H1 (cell line): ENCODE data around the gene ZNF446.

Experiments used
- BRCA1 ChIP-seq: IDR thresholded peaks from 2 replicates; pipeline ENCODE4 v1.6.1; 2012; ENCODE audit warnings: low read depth, low read length, improper control_type of control experiment
- CREB1 ChIP-seq: IDR thresholded peaks from 2 replicates; pipeline ENCODE4 v1.6.1; 2012; ENCODE audit warnings: inconsistent platforms
- EP300 ChIP-seq, 2 experiments: IDR thresholded peaks; 1 replicate in 1 of 2; 2 replicates in 1 of 2; pipeline ENCODE4 v1.6.1; 2011 to 2012; ENCODE audit warnings: low read depth in 2 of 2, low read length in 2 of 2, mild to moderate bottlenecking in 2 of 2, borderline replicate concordance in 1 of 2, inconsistent platforms in 1 of 2, moderate library complexity in 1 of 2
- EZH2 ChIP-seq: fragments of 200-600 bp; sonication (generic); IDR thresholded peaks from 2 replicates; pipeline ENCODE4 v1.7.1; 2012; ENCODE audit warnings: low read depth, mild to moderate bottlenecking, moderate library complexity, low read length, inconsistent platforms; ENCODE audit not compliant: severe bottlenecking
- HDAC2 ChIP-seq, 2 experiments: fragments of 300-600 bp in 1 of 2; sonication (generic) in 1 of 2; IDR thresholded peaks; 2 replicates each; pipeline ENCODE4 v1.6.1; 2011 to 2012; ENCODE audit warnings: low read depth in 2 of 2, low read length in 2 of 2, mild to moderate bottlenecking in 2 of 2, moderate library complexity in 2 of 2, borderline replicate concordance in 1 of 2, inconsistent platforms in 1 of 2
- POLR2A ChIP-seq, 2 experiments: IDR thresholded peaks; 1 replicate in 1 of 2; 2 replicates in 1 of 2; pipeline ENCODE4 v1.6.1; 2011; ENCODE audit warnings: low read depth in 2 of 2, low read length in 2 of 2, mild to moderate bottlenecking in 2 of 2; ENCODE audit errors: control extremely low read depth in 1 of 2
- RFX5 ChIP-seq: IDR thresholded peaks from 2 replicates; pipeline ENCODE4 v1.6.1; 2011; ENCODE audit warnings: low read depth, low read length, improper control_type of control experiment, borderline replicate concordance
- TEAD4 ChIP-seq: IDR thresholded peaks from 2 replicates; pipeline ENCODE4 v1.6.1; 2012; ENCODE audit warnings: low read depth, low read length, inconsistent platforms, mixed read lengths
- YY1 ChIP-seq: IDR thresholded peaks from 2 replicates; pipeline ENCODE4 v1.6.1; 2011; ENCODE audit warnings: low read depth, mild to moderate bottlenecking, low read length
- TF ChIP-seq, protein P1 (sequence below): IDR thresholded peaks from 2 replicates; pipeline ENCODE4 v1.6.1; 2012; ENCODE audit warnings: low read length, inconsistent platforms
- TF ChIP-seq, protein P2 (sequence below), 3 experiments: IDR thresholded peaks; 1 replicate in 2 of 3; 2 replicates in 1 of 3; pipeline versions ENCODE4 v1.5.1 to v1.6.1; 2011; ENCODE audit warnings: low read length in 3 of 3, mild to moderate bottlenecking in 3 of 3, inconsistent platforms in 2 of 3, low read depth in 1 of 3, moderate library complexity in 1 of 3; ENCODE audit not compliant: insufficient read depth in 1 of 3; ENCODE audit errors: control extremely low read depth in 1 of 3
- TF ChIP-seq, protein P3 (sequence below): IDR thresholded peaks from 2 replicates; pipeline ENCODE4 v1.6.1; 2012; ENCODE audit warnings: inconsistent platforms

DNA sequence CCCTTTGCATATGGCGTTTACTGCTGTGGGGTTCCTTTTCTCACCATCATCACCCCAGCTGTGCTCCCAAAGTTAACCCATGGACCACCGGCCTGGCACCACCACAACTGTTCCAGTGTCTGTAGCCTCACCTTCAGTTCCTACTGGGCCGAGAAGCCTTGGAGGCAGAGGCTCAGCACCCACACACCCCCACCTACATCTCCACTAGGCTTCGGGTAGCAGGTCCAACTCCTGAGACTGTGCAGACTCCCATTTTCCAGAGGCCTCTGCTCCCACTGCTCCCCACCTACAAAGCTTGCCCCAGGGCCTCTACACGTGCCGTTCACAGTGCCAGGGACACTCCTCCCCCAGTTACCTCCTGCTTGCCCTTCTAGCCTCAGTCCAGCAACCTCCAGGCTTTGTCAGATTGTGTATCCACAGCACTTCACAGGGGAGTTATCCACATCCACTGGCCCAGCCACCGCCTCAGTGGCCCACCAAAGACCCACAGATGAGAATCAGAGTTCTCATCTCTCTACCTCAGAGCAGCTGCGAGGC lies 21.6 kb downstream of the ZNF446 start:
- TF ChIP-seq, protein P1, sequence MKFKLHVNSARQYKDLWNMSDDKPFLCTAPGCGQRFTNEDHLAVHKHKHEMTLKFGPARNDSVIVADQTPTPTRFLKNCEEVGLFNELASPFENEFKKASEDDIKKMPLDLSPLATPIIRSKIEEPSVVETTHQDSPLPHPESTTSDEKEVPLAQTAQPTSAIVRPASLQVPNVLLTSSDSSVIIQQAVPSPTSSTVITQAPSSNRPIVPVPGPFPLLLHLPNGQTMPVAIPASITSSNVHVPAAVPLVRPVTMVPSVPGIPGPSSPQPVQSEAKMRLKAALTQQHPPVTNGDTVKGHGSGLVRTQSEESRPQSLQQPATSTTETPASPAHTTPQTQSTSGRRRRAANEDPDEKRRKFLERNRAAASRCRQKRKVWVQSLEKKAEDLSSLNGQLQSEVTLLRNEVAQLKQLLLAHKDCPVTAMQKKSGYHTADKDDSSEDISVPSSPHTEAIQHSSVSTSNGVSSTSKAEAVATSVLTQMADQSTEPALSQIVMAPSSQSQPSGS, result no peak
- TF ChIP-seq POLR2A (IDR thresholded peaks at IDR 0.05; ENCODE audit: control extremely low read depth in 1 of 2, low read depth in 2 of 2, low read length in 2 of 2), result no peak
- TF ChIP-seq, protein P2, sequence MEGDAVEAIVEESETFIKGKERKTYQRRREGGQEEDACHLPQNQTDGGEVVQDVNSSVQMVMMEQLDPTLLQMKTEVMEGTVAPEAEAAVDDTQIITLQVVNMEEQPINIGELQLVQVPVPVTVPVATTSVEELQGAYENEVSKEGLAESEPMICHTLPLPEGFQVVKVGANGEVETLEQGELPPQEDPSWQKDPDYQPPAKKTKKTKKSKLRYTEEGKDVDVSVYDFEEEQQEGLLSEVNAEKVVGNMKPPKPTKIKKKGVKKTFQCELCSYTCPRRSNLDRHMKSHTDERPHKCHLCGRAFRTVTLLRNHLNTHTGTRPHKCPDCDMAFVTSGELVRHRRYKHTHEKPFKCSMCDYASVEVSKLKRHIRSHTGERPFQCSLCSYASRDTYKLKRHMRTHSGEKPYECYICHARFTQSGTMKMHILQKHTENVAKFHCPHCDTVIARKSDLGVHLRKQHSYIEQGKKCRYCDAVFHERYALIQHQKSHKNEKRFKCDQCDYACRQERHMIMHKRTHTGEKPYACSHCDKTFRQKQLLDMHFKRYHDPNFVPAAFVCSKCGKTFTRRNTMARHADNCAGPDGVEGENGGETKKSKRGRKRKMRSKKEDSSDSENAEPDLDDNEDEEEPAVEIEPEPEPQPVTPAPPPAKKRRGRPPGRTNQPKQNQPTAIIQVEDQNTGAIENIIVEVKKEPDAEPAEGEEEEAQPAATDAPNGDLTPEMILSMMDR (IDR thresholded peaks at IDR 0.05; ENCODE audit: control extremely low read depth in 1 of 3, insufficient read depth in 1 of 3, low read depth in 1 of 3, low read length in 3 of 3), result no peak
- no peak for TF ChIP-seq EP300 (IDR thresholded peaks at IDR 0.05; ENCODE audit: borderline replicate concordance in 1 of 2, low read depth in 2 of 2, low read length in 2 of 2)
- no peak for TF ChIP-seq BRCA1
- TF ChIP-seq CREB1, result no peak
- no peak for TF ChIP-seq YY1
- no peak for TF ChIP-seq RFX5
- TF ChIP-seq, protein P3, sequence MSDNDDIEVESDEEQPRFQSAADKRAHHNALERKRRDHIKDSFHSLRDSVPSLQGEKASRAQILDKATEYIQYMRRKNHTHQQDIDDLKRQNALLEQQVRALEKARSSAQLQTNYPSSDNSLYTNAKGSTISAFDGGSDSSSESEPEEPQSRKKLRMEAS, result no peak
- no peak for TF ChIP-seq HDAC2 (IDR thresholded peaks at IDR 0.05; ENCODE audit: borderline replicate concordance in 1 of 2, low read depth in 2 of 2, low read length in 2 of 2)
- TF ChIP-seq TEAD4, result no peak
- TF ChIP-seq EZH2, result no peak
